Measurements from ENCODE around the gene PIBF1.

The PIBF1 gene

DNA sequence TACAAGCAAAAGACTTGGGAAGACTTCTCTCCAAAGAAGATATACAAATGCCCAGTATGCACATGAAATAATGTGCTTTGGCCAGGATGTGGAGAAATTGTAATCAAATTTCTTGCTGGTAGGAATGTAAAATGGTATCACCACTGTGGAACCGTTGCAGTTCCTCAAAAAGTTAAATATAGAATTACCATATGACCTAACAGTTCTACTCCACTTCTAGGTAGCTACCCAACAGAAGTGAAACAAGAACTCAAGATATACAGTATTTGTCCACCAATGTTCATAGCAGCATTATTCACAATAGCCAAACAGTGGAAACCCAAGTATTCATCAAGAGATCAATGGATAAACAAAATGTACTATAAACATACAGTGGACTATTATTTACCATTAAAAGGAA is 181.8 kb downstream of the PIBF1 start:
- Histone ChIP-seq H3K4me1 (ENCODE audit: control insufficient read depth, insufficient read depth, low read length, poor library complexity, severe bottlenecking) (no peaks in the 10 kb centered on the region), H3K36me3 (ENCODE audit: control insufficient read depth, insufficient read depth, low read length) (peaks cover 9% of the 10 kb centered on the region), H3K4me3 (ENCODE audit: extremely low read depth, insufficient read depth, low read length, poor library complexity, severe bottlenecking) (no peak overlapping the region), H3K9me3 (ENCODE audit: control insufficient read depth, low read length) (no peaks in the 10 kb centered on the region), H3K27ac (ENCODE audit: low read depth, low read length, severe bottlenecking) (no peak overlapping the region)
- no CpG with 5 or more reads among the region's 1 CpG for WGBS, 2 experiments (ENCODE audit: insufficient coverage in 2 of 2)

DNA sequence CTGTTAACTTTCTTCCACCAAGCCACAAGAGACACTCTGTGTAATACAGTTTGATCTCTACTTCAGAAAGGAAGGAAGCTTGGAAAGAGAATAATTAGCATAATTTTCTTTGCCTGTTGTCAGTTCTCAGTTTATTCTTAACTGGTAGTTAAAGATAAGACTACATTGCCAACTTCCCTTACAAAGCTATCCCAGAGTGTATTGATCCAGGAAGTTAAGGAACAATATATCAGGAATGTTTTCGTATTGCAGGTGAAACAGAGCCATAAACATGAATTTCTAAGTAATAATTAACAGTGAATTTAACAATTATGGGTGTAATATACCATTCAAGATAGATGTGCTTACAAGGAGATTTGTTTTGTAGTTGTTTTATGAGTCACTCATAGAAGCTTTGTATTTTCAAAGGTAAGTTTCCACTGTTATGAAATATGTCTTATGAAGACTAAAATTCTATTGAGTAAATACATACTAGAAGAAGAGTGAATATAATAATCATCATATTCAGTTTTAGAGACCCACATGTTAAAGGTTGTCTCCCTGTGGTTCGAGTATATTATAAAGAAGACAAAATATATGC is 188.5 kb downstream of the PIBF1 start:
- Histone ChIP-seq H3K4me1 (ENCODE audit: control insufficient read depth, insufficient read depth, low read length, poor library complexity, severe bottlenecking) (no peaks in the 10 kb centered on the region), H3K27ac (ENCODE audit: low read depth, low read length, severe bottlenecking) (no peak overlapping the region), H3K4me3 (ENCODE audit: extremely low read depth, insufficient read depth, low read length, poor library complexity, severe bottlenecking) (no peak overlapping the region), H3K9me3 (ENCODE audit: control insufficient read depth, low read length) (no peaks in the 10 kb centered on the region), H3K36me3 (ENCODE audit: control insufficient read depth, insufficient read depth, low read length) (peaks cover 8% of the 10 kb centered on the region)
- no CpG with 5 or more reads among the region's 2 CpGs for WGBS, 2 experiments (ENCODE audit: insufficient coverage in 2 of 2)

DNA sequence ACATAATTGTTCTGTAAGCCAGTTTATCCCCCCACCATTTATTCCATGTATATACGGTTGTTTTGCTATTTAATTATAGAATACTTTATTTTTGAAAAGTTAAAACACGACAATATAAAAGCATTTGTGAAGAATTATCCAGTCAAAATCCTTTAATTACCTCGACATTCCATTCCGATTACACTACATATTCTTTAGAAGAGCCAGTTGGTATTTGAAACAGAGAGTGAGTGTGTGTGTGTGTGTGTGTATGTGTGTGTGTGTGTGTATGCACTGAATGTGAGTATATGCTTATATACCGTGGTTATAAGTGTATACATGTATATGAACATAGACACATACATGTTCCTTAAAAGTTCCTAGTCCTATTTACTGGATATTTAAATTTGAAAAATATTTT is 189.0 kb downstream of the PIBF1 start:
- Histone ChIP-seq H3K27ac (ENCODE audit: low read depth, low read length, severe bottlenecking) (no peak overlapping the region), H3K4me3 (ENCODE audit: extremely low read depth, insufficient read depth, low read length, poor library complexity, severe bottlenecking) (no peak overlapping the region)
- WGBS, 2 experiments (ENCODE audit: insufficient coverage in 2 of 2), result no CpG with 5 or more reads among the region's 5 CpGs

DNA sequence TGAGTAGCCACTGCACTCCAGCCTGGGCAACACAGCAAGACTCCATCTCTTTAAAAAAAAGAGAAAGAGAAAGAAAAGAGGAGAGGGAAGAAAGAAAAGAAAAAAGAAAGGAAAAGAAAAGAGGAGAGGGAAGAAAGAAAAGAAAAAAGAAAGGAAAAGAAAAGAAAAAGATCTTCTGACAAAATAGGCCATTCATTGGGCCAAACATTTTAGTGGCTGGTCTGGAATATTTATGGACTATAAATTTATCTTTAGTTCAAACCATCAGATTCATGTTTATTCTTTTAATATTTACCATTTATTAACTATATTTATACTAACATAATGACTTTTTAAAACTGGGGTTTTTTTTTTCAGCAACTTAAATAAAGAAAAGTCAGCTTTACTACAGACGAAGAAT is 191.3 kb downstream of the PIBF1 start:
- WGBS, 2 experiments (ENCODE audit: insufficient coverage in 2 of 2), result no CpG with 5 or more reads among the region's 1 CpG
- Histone ChIP-seq H3K4me1 (ENCODE audit: control insufficient read depth, insufficient read depth, low read length, poor library complexity, severe bottlenecking) (no peaks in the 10 kb centered on the region), H3K4me3 (ENCODE audit: extremely low read depth, insufficient read depth, low read length, poor library complexity, severe bottlenecking) (no peak overlapping the region), H3K27ac (ENCODE audit: low read depth, low read length, severe bottlenecking) (no peak overlapping the region), H3K36me3 (ENCODE audit: control insufficient read depth, insufficient read depth, low read length) (peaks cover 8% of the 10 kb centered on the region), H3K9me3 (ENCODE audit: control insufficient read depth, low read length) (no peaks in the 10 kb centered on the region)

More for the DNA sequence above, 189.0 kb downstream of the PIBF1 start:
- peaks cover 10% of the 10 kb centered on the region for H3K36me3 ChIP-seq (ENCODE audit: control insufficient read depth, insufficient read depth, low read length)
- no peaks in the 10 kb centered on the region for H3K9me3 ChIP-seq (ENCODE audit: control insufficient read depth, low read length)
- H3K4me1 ChIP-seq (ENCODE audit: control insufficient read depth, insufficient read depth, low read length, poor library complexity, severe bottlenecking), result no peaks in the 10 kb centered on the region

DNA sequence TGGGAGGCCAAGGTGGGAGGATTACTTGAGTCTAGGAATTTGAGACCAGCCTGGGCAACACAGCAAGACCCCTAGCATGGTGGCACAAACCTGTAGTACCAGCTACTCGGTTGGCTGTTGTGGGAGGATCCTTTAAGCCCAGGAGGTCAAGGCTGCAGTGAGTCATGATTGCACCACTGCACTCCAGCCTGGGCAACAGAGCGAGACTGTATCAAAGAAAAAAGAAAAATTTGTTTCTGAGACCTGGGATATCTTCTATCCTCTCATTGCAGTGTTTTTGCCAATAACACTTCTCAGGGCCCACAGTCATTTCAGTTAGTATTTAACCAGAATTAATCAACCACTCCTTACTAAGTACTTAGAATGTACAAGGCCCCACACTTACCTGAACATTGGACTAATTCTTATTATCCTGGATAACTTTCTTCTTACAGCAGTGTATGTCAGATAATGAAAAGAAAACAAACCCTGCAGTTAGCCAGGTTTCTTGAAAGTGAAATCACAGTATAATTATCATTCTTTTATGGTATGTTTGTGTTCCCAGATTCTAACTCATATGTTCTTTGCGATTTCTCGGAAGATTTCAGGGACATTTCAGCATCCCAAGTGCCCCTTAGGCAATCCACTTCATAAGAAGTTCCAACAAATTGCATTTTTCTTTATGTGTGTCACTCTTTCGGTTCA is 201.3 kb downstream of the PIBF1 start:
- Histone ChIP-seq H3K27ac (ENCODE audit: low read depth, low read length, severe bottlenecking) (no peak overlapping the region), H3K4me3 (ENCODE audit: extremely low read depth, insufficient read depth, low read length, poor library complexity, severe bottlenecking) (no peak overlapping the region), H3K4me1 (ENCODE audit: control insufficient read depth, insufficient read depth, low read length, poor library complexity, severe bottlenecking) (no peaks in the 10 kb centered on the region), H3K9me3 (ENCODE audit: control insufficient read depth, low read length) (no peaks in the 10 kb centered on the region), H3K36me3 (ENCODE audit: control insufficient read depth, insufficient read depth, low read length) (no peaks in the 10 kb centered on the region)
- 81 to 100% methylated on average over 1 to 2 of the region's 5 CpGs for WGBS, 2 experiments (ENCODE audit: insufficient coverage in 2 of 2)

DNA sequence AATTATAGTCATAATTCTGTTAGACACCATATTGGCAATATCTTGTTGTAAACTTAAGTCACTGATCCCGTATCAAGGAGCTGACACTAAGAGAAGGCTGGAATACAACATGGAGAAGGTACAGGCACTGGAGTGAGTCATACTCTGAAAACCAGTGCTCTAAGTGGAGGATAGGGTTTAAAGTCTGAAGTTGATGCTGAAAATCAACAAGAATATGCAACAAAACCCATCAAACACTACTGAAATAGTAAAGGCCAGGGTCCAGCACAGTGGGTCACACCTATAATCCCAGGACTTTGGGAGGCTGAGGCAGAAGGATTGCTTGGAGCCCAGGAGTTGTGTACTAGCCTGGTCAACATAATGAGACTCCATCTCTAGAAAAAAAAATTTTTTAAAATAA is 203.7 kb downstream of the PIBF1 start:
- 83 to 100% methylated on average over 1 of the region's 1 CpG for WGBS, 2 experiments (ENCODE audit: insufficient coverage in 2 of 2)
- Histone ChIP-seq H3K4me3 (ENCODE audit: extremely low read depth, insufficient read depth, low read length, poor library complexity, severe bottlenecking) (no peak overlapping the region), H3K4me1 (ENCODE audit: control insufficient read depth, insufficient read depth, low read length, poor library complexity, severe bottlenecking) (no peaks in the 10 kb centered on the region), H3K27ac (ENCODE audit: low read depth, low read length, severe bottlenecking) (no peak overlapping the region), H3K9me3 (ENCODE audit: control insufficient read depth, low read length) (no peaks in the 10 kb centered on the region), H3K36me3 (ENCODE audit: control insufficient read depth, insufficient read depth, low read length) (no peaks in the 10 kb centered on the region)

DNA sequence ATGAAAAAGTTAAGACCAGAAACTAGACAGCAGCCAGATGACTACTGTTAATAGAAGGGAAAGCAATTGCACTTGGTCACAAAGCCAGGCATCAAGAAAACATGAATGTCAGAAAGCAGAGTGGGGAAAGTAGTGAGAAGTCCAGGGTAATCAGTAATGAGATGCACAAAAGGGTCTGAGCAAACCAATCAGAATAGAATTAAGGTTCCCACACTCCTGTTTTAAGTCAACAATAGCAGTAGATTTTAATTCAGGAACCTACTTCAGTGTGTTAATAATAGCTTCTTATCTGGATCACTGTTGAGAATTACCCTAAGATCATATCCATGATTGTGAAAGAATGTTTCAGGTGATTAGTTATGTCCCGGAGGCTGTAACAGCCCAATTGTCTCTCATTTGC is 204.3 kb downstream of the PIBF1 start:
- WGBS, 2 experiments (ENCODE audit: insufficient coverage in 2 of 2), result no CpG with 5 or more reads among the region's 1 CpG

DNA sequence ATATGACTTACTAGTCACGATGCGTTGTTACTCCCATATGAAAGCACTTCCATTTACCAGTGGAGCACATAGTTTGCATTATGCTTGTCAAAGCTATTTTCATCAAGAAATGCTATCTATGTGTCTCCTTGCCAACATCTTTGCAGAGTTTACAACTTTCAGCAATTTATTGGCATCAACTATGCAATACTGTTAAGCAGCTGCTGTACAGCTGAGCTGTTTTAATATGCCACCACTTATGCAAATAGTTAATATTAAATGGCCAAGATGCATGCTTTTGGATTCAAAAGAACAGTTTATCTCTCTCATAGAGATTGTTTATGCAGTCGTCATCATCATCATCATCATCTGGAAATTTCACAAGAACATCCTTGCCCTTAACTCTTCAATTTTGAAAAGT is 209.0 kb downstream of the PIBF1 start:
- no peak overlapping the region for H3K4me3 ChIP-seq (ENCODE audit: extremely low read depth, insufficient read depth, low read length, poor library complexity, severe bottlenecking)
- no peak overlapping the region for H3K27ac ChIP-seq (ENCODE audit: low read depth, low read length, severe bottlenecking)
- no peaks in the 10 kb centered on the region for H3K9me3 ChIP-seq (ENCODE audit: control insufficient read depth, low read length)
- WGBS, 2 experiments (ENCODE audit: insufficient coverage in 2 of 2), result 94% methylated on average over 2 of the region's 3 CpGs; no CpG with 5 or more reads in 1 of the 2 experiments
- peaks cover 6% of the 10 kb centered on the region for H3K36me3 ChIP-seq (ENCODE audit: control insufficient read depth, insufficient read depth, low read length)
- H3K4me1 ChIP-seq (ENCODE audit: control insufficient read depth, insufficient read depth, low read length, poor library complexity, severe bottlenecking), result no peaks in the 10 kb centered on the region

More for the DNA sequence above, 204.3 kb downstream of the PIBF1 start:
- no peak overlapping the region for H3K4me3 ChIP-seq (ENCODE audit: extremely low read depth, insufficient read depth, low read length, poor library complexity, severe bottlenecking)
- no peak overlapping the region for H3K27ac ChIP-seq (ENCODE audit: low read depth, low read length, severe bottlenecking)
- no peaks in the 10 kb centered on the region for H3K4me1 ChIP-seq (ENCODE audit: control insufficient read depth, insufficient read depth, low read length, poor library complexity, severe bottlenecking)
- no peaks in the 10 kb centered on the region for H3K9me3 ChIP-seq (ENCODE audit: control insufficient read depth, low read length)
- H3K36me3 ChIP-seq (ENCODE audit: control insufficient read depth, insufficient read depth, low read length), result no peaks in the 10 kb centered on the region

DNA sequence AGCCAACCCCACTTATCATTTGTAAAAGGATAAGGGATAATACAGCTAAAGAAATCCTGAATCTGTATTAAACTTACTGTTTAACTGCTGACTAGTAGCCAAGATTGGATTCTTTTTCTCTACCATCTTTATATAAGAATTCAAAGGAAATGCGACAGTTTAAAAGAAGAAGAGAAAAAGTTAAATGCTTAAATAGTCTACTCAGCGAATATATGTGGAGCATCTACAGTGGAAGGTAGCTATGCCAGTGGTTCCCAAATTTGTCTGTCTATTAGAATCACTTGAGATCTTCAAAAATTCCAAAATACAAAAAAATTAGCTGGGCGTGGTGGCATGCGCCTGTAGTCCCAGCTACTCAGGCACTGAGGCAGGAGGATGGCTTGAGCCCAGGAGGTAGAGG is 216.1 kb downstream of the PIBF1 start:
- H3K4me1 ChIP-seq (ENCODE audit: control insufficient read depth, insufficient read depth, low read length, poor library complexity, severe bottlenecking), result peaks cover 3% of the 10 kb centered on the region
- no peak overlapping the region for H3K4me3 ChIP-seq (ENCODE audit: extremely low read depth, insufficient read depth, low read length, poor library complexity, severe bottlenecking)
- H3K27ac ChIP-seq (ENCODE audit: low read depth, low read length, severe bottlenecking), result no peak overlapping the region
- no peaks in the 10 kb centered on the region for H3K9me3 ChIP-seq (ENCODE audit: control insufficient read depth, low read length)
- peaks cover 7% of the 10 kb centered on the region for H3K36me3 ChIP-seq (ENCODE audit: control insufficient read depth, insufficient read depth, low read length)
- 93 to 100% methylated on average over 1 to 2 of the region's 4 CpGs for WGBS, 2 experiments (ENCODE audit: insufficient coverage in 2 of 2)

DNA sequence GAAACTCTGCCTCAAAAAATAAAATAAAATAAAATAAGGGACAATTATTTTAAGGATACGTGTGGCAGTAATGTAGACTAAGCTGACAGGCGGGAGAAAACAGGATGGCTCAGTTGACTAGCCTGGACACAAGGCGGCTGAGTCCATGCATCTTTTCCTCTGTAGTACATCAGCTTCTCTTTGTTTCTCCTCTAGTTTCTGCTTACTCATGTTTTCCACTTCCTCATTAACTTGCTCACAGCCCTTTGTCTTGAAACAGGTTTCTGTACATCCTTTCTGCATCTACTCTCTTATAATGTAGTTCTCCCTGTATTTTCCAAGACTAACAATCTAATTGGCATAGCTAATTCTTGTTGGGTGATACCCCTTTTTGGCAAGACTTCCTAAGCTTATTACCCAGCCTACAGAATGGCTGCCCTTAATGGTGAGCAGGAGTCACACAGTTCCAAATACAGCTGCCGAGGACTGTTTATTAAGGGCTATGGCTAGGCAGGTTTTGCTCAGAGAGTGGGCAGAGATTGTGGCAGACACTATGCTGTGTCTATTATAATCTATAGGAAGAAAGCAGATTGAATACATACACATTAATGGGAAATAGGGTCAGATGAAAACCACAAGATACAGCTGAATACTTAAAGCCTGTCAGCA is 218.2 kb downstream of the PIBF1 start:
- peaks cover 17% of the 10 kb centered on the region for H3K36me3 ChIP-seq (ENCODE audit: control insufficient read depth, insufficient read depth, low read length)
- no peak overlapping the region for H3K4me3 ChIP-seq (ENCODE audit: extremely low read depth, insufficient read depth, low read length, poor library complexity, severe bottlenecking)
- peaks cover 3% of the 10 kb centered on the region for H3K4me1 ChIP-seq (ENCODE audit: control insufficient read depth, insufficient read depth, low read length, poor library complexity, severe bottlenecking)
- peak overlapping the region; percentile 43 for H3K27ac ChIP-seq (ENCODE audit: low read depth, low read length, severe bottlenecking)
- WGBS, 2 experiments (ENCODE audit: insufficient coverage in 2 of 2), result 100% methylated on average over 1 to 2 of the region's 4 CpGs
- no peaks in the 10 kb centered on the region for H3K9me3 ChIP-seq (ENCODE audit: control insufficient read depth, low read length)

DNA sequence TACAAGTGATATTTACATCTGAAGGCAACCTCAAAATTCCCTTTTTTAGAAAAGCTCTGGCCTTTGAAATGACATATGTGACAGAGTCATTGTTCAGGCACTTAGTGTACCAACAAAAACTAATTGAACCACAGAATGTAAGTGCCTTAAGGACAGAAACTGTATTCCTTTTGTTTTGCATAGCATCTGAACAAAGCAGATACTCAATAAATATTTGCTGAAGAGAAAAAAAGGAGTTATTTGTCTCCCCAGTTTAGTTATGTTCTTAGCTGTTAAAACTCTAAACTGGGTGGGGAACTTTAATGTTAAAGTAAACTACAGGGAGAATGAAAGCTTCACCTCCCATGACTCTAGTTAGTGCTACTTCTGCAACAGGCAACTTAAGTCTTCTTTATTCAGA is 220.0 kb downstream of the PIBF1 start:
- peaks cover 3% of the 10 kb centered on the region for H3K4me1 ChIP-seq (ENCODE audit: control insufficient read depth, insufficient read depth, low read length, poor library complexity, severe bottlenecking)
- peaks cover 17% of the 10 kb centered on the region for H3K36me3 ChIP-seq (ENCODE audit: control insufficient read depth, insufficient read depth, low read length)
- no peak overlapping the region for H3K4me3 ChIP-seq (ENCODE audit: extremely low read depth, insufficient read depth, low read length, poor library complexity, severe bottlenecking)
- no peak overlapping the region for H3K27ac ChIP-seq (ENCODE audit: low read depth, low read length, severe bottlenecking)
- no peaks in the 10 kb centered on the region for H3K9me3 ChIP-seq (ENCODE audit: control insufficient read depth, low read length)
